Motor neuron (in vitro differentiated cells): ENCODE measurements around the gene CDCA5. TPM values are rescaled to one million over a fixed set of nuclear protein-coding genes. Genes with fewer than 3 reads are reported as not detected.

Experiments
- ATAC-seq, 8 experiments: fragments of 200-7000 bp; cut with Tn5 transposase; replicated peaks in 6 of 8; 2 replicates each; pipeline ENCODE4 v1.8.0; 2021; ENCODE audit warnings: mild to moderate bottlenecking in 8 of 8, moderate library complexity in 8 of 8
- H3K27ac ChIP-seq, 2 donors: fragments of 250-450 bp; sonication (Bioruptor Pico); 2 replicates each; pipeline ENCODE4 v1.9.0; 2021; ENCODE audit warnings: antibody characterized with exemption in 2 of 2, mild to moderate bottlenecking in 2 of 2, moderate library complexity in 1 of 2
- H3K4me1 ChIP-seq, 2 donors: fragments of 250-450 bp; sonication (Bioruptor Pico); replicated peaks in 1 of 2; 2 replicates each; pipeline ENCODE4 v1.6.1; 2021; ENCODE audit warnings: antibody characterized with exemption in 2 of 2, mild to moderate bottlenecking in 2 of 2, moderate library complexity in 1 of 2
- H3K4me3 ChIP-seq, 5 donors: fragments of 250-450 bp; sonication (Bioruptor Pico); 2 replicates each; pipeline ENCODE4 v1.9.0; 2021; ENCODE audit warnings: antibody characterized with exemption in 5 of 5, mild to moderate bottlenecking in 5 of 5, moderate library complexity in 4 of 5
- WGBS, 10 experiments: fragments of 450-650 bp; shearing (Covaris generic); methylation state at CpG; one replicate each; pipeline ENCODE4 v1.0.0; 2022; 5-methylcytosine and 5-hydroxymethylcytosine counted together
- in situ Hi-C, 9 experiments: fragments of 400-800 bp; cut with MboI; loops; one replicate each; pipeline ENCODE4 v1.15.0; 2021; ENCODE audit warnings: low sequenced_read_pairs in 9 of 9, low pct_unique_long_range_greater_than_20kb in 2 of 9; ENCODE audit not compliant: unreplicated experiment in 9 of 9
- total RNA-seq, 8 experiments: library from RNA; unstranded; fragments of 300-600 nt; gene quantifications; 2 replicates each; pipeline versions ENCODE4 v1.2.3 to v1.2.4, GENCODE V29; 2022

The CDCA5 gene
- total RNA-seq, 8 experiments from 2014 or later = 0.97 to 25.2 (median 2.0) TPM

DNA sequence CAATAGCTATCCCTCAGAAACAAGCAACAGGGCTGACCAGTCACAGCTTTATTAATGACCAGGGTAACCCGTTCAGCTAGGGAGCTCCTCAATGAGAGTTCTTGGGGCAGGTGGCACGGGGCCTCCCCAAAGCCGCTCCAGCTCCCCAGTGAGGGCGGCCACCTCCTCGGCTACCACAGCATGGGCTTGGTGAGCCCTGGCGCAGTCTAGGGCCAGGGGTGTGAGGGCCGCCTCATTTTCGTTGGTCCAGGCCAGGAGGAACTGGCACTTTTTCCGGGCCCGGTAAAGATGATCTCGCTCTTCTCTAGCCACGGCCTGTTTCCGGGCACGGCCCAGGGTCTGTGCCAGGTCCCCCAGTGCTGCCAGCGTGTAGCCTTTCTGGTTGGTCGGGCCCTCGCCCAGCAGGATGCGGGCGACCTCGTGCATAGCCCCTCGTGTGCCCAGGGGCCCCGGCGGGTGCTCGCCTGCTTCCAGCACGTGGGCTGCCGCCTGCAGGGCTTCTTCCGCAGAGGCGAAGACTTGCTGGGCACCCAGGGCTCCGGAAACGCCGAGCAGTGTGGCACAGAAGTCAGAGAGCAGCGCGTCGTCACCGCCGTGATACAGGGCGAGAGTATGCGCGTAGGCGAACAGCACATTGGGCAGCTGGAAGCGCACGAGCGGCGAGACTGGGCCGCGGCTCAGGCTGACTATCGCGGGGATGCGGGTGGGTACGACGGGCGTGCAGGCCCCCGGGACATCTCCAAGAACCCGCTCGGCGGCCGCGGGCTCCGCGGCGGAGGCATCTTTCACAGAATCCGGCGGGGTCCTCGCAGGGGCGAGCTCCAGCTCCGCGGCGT lies 32.7 kb upstream of the CDCA5 start:
- WGBS, 10 experiments = 2 to 73% (median 41%) methylated on average over 3 to 25 of the region's 68 CpGs; no CpG with 5 or more reads in 5 of the 10 experiments
- peak in 3 of 8 experiments; percentile 5 to 9 (median 7) for ATAC-seq
- peaks cover 19% of the 10 kb centered on the region in 2 donors for H3K4me1 ChIP-seq
- in situ Hi-C loops = no loop called here
- peak overlapping the region; percentile 51 to 81 (median 60) for H3K4me3 ChIP-seq
- H3K27ac ChIP-seq = peak overlapping the region; percentile 62 to 86

DNA sequence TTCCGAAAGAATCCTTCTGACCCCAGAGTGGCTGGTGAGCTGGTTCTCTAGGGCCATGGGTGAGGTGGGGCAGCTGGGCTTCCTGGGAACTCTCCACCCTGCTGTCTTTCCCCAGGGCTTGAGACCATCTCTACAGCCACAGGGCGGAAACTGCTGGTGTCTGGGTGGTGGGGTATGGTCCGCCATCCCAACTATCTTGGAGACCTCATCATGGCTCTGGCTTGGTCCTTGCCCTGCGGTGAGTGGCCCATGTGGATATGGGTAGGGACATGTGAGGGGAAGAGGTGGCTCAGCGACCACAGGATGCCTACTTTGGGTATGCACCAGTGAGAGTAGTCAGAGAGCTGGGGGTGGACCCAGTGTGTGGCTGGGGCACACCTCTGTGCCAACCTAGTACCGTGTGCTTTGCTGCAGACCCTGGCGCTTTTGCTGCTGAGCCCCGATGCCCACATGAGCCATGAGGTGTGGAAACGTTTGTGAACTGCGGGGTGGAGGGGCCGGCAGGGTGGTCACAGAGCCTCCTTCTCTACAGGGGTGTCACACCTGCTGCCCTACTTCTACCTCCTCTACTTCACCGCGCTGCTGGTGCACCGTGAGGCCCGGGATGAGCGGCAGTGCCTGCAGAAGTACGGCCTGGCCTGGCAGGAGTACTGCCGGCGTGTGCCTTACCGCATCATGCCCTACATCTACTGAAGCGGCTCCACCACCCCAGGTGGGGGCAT lies 31.7 kb upstream of the CDCA5 start:
- H3K4me3 ChIP-seq = no peak overlapping the region
- WGBS, 10 experiments = 88 to 100% (median 98%) methylated on average over 1 to 5 of the region's 21 CpGs; no CpG with 5 or more reads in 6 of the 10 experiments
- no peak overlapping the region for H3K27ac ChIP-seq
- no peak for ATAC-seq
- peaks cover 21 to 23% of the 10 kb centered on the region in 2 donors for H3K4me1 ChIP-seq
- in situ Hi-C loops = no loop called here

DNA sequence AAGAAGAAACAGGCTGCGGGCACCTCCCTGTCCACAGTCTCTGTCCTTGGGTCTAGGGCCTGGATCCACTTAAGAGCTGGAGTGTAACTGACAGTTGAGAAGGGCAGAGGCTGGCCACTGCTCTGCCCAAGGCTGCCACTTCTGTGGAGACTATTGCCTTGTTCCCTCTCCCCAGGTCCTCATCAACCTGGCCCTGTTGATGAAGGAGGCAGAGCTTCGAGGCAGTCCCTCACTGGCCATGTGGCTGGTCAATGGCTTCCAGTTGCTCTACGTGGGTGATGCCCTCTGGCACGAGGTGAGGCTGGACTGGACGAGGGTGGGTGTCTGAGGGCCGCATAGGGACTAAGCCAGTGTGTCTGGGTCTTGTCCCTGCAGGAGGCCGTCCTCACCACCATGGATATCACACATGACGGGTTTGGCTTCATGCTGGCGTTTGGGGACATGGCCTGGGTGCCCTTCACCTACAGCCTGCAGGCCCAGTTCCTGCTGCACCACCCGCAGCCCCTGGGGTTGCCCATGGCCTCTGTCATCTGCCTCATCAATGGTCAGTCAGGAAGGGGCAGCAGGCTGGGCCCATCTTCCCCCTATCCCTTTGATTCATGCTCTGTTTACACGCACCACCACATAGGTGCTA lies 30.8 kb upstream of the CDCA5 start:
- no peak for ATAC-seq
- Histone ChIP-seq H3K4me3 (no peak overlapping the region), H3K27ac (no peak overlapping the region), H3K4me1 (peaks cover 22 to 24% of the 10 kb centered on the region in 2 donors)
- in situ Hi-C loops = no loop called here
- WGBS, 10 experiments = 82 to 91% methylated on average over 3 to 5 of the region's 11 CpGs; no CpG with 5 or more reads in 8 of the 10 experiments

DNA sequence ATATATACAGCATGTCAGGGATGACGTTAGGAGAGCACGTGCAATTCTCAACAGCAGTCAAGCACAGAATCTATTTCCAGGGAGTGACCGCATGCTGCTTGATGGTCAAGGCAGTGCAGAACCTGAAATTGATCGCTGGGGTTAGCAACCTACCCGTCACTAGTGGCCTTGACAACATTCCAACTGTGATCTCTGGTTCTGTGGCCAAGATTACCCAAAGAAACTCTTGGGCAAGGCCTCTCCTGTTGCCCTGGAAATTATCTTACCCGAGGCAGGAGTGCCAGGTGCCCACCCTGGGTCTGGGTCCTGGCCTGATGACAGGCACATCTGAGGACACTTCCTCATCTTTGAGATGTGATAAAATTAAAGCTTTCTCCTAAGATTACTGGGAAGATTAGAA lies 30.0 kb upstream of the CDCA5 start:
- whole genome bisulfite sequencing, 10 experiments = 88 to 100% (median 96%) methylated on average over 1 to 5 of the region's 6 CpGs; no CpG with 5 or more reads in 7 of the 10 experiments
- Histone ChIP-seq H3K4me3 (peak overlapping the region in 2 of 5 donors; percentile 53 to 62), H3K27ac (no peak overlapping the region), H3K4me1 (peaks cover 22 to 24% of the 10 kb centered on the region in 2 donors)
- in situ Hi-C loops = no loop called here
- no peak for ATAC-seq

DNA sequence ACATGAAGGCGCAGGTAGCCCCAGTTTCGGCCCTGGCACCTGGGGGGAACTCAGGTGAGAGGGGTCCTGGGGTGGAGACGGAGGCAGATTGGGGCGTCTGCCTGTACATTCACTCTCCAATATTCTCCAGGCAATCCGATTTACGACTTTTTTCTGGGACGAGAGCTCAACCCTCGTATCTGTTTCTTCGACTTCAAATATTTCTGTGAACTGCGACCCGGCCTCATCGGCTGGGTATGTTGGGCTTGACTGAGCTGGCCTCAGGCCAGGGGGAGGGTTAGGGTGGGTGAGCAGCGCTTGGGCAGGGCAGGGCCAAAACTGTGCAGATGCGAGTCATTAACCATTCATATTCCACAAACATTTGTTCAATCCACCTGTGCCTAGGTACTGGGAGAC lies 29.5 kb upstream of the CDCA5 start:
- Histone ChIP-seq H3K4me1 (peaks cover 22 to 24% of the 10 kb centered on the region in 2 donors), H3K4me3 (peak overlapping the region; percentile 53 to 86 (median 61)), H3K27ac (peak overlapping the region; percentile 87 to 94)
- ATAC-seq = no peak
- 0 to 82% (median 76%) methylated on average over 1 to 2 of the region's 14 CpGs; no CpG with 5 or more reads in 5 of the 10 experiments for WGBS, 10 experiments
- in situ Hi-C loops = no loop called here

DNA sequence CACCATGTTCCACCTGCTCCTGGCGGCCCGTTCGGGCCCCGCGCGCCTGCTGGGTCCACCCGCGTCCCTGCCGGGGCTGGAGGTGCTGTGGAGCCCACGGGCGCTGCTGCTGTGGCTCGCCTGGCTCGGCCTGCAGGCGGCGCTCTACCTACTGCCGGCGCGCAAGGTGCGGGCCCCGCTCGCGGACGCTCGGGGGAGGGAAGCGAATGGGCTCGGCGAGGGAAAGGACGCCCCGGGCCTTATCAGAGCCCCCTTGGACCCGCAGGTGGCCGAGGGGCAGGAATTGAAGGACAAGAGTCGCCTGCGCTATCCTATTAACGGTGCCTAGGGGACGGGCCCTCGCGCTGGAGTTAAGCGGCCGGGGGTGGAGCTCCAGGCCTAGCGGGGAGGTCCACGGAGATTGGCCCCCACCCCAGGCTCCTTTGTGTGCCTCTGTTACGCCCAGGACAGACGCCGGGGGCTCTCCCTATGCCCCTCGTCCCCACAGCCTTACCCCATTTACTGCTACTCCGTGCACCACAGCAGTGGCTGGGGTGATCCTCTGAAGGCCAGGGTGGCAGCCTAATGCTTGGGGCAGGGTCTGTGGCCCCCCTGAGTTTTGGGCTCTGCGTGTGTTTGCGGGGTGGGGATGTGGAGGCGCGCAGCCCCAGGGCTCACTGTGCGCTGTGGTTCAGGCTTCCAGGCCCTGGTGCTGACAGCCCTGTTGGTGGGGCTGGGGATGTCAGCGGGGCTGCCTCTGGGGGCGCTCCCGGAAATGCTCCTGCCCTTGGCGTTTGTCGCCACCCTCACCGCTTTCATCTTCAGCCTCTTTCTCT lies 28.9 kb upstream of the CDCA5 start:
- H3K4me1 ChIP-seq = peaks cover 19 to 24% of the 10 kb centered on the region in 2 donors
- in situ Hi-C loops = no loop called here
- WGBS, 10 experiments = 0% methylated on average over 5 to 7 of the region's 57 CpGs; no CpG with 5 or more reads in 8 of the 10 experiments
- H3K27ac ChIP-seq = peak overlapping the region; percentile 87 to 94
- ATAC-seq = peak; percentile 25 to 60 (median 51)
- H3K4me3 ChIP-seq = peak overlapping the region; percentile 53 to 86 (median 61)

DNA sequence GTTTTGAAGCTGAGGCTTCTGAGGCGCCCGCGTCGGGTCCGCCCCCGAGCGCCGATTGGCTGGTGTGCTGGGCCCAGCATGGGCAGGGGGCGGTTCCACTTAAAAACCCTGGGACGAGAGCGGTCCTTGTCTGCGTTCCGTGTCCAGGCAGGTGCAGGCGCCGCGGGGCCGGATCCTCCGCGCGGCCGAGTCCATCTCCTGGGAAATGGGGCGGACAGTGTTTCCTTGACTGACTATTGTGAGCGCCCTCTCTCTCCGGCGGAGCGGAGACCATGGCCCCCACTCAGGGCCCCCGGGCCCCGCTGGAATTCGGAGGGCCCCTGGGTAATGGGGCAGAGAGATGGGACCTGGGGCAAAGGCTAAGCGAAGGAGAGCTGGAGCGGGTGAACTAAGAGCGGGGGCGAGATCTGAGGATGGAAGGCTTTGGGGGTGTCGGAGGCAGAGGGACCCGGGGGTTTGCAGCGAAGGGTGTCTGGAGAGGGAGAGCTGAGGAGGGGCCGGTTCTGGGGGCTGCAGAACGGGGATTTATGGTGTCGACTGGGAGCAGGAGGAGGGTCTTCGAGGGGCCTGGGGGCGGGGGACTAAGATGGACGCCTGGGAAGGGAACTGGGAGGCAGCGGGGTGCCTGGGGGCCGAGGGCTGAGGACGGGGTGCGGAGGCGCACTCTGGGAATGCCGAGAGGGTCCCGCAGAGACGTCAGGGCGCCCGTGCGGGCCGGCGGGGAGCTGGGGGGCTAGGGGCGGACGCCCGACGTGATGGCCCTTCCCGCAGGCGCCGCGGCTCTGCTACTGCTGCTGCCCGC lies 28.1 kb upstream of the CDCA5 start, which contains the start of gene TM7SF2:
Gene TM7SF2, plus strand, starts transcription at position 129 of the 802 bp plus-strand sequence. Its CDS starts 144 bp downstream, at position 273.
- Histone ChIP-seq H3K4me3 (peak within 1 kb of the TSS; percentile 53 to 86 (median 61)), H3K27ac (peak within 1 kb of the TSS; percentile 87 to 94), H3K4me1 (peaks cover 19 to 24% of the 10 kb centered on the region in 2 donors)
- ATAC-seq = peak; percentile 69 to 82 (median 78)
- in situ Hi-C loops = no loop called here
- WGBS, 10 experiments = 0% methylated on average over 6 to 7 of the region's 64 CpGs; no CpG with 5 or more reads in 8 of the 10 experiments

DNA sequence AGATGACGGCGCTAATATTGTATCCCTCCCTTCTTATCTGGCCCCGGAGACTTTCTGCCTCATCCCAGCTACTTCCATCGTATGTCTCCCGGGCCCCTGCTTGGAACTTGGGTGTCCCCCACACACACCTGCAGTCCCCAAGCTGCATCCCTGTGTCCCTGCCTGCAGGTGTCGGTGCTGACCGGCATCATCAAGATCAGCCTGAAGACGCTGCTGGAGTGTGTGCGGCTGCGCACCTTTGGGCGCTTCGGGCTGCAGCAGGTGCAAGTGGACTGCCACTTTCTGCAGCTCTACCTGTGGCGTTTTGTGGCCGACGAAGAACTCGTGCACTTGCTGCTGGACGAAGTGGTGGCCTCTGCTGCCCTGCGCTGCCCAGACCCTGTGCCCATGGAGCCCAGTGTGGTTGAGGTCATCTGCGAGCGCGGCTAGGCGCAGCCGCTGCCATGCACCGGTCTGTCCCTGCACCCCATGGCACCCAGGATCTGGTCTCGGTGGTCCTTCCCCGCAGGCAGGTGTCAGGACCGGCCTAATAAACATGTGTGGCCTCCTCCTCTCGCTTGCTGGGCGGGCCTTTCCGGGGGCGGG lies 27.4 kb upstream of the CDCA5 start:
- peaks cover 15 to 20% of the 10 kb centered on the region in 2 donors for H3K4me1 ChIP-seq
- 36 to 100% (median 41%) methylated on average over 1 to 14 of the region's 31 CpGs; no CpG with 5 or more reads in 5 of the 10 experiments for WGBS, 10 experiments
- H3K4me3 ChIP-seq = peak overlapping the region; percentile 10 to 86 (median 61)
- no peak for ATAC-seq
- in situ Hi-C loops = no loop called here
- no peak overlapping the region for H3K27ac ChIP-seq

DNA sequence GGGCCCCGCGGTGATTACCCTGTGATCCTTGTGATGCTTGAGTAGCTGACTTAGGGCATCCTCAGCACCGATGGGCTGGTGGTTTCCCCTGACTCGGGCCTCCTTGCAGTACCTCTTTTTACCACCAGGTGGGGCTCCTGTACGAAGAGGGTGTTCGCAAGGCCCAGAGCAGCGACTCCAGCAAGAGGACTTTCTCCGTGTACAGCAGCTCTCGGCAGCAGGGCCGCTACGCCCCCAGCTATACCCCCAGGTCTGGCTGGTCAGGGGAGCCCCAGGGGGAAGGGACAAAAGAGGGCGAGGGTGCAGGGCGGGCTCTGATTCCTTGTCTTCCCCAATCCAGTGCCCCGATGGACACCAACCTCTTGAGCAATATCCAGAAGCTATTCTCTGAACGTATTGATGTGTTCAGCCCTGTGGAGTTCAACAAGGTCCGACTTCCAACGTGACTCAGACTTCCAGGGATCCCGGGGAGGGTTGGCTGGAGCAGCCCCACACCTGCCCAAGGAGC lies 26.6 kb upstream of the CDCA5 start:
- 0 to 80% (median 5%) methylated on average over 1 to 7 of the region's 18 CpGs; no CpG with 5 or more reads in 5 of the 10 experiments for WGBS, 10 experiments
- peaks cover 14 to 17% of the 10 kb centered on the region in 2 donors for H3K4me1 ChIP-seq
- ATAC-seq = peak; percentile 4 to 18 (median 9)
- peak overlapping the region in 1 of 2 donors; percentile 2 for H3K27ac ChIP-seq
- in situ Hi-C loops = no loop called here
- H3K4me3 ChIP-seq = peak overlapping the region in 1 of 5 donors; percentile 10

DNA sequence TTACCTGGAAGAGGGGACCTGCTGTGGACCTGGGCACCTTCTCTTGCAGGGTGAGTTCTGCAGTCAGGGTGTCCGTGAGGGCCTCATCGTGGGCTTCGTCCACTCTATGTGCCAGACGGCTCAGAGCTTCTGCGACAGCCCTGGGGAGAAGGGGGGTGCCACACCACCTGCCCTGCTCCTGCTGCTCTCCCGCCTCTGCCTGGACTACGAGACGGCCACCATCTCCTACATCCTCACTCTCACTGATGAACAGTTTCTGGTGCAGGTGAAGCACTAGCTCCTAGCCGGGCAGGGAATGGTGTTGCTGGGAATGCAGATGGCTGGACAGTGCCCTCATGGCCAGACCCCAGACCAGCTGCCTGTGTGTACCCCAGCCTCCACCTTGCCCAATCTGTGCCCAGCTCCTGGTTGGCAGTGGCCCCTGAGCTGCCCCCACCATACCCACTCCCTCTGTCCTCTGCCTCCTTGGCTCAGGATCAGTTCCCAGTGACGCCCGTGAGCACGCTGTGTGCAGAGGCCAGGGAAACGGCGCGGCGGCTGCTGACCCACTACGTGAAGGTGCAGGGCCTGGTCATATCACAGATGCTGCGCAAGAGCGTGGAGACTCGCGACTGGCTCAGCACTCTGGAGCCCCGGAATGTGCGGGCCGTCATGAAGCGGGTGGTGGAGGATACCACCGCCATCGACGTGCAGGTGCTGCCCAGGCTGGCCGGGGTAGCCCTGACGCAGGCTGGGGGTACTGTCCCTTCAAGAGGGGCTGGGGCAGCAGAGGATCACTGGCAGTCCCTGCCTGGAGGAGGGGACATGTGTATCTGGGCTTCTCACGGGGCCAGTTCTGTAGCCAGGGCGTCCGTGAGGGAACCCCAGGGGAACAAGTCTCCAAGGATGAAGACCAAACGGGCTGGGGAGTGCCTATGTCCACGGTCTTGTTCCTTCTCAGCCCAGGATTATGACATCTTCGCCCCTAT lies 25.7 kb upstream of the CDCA5 start:
- 40 to 100% (median 89%) methylated on average over 1 to 16 of the region's 36 CpGs; no CpG with 5 or more reads in 4 of the 10 experiments for WGBS, 10 experiments
- no peak for ATAC-seq
- Histone ChIP-seq H3K27ac (no peak overlapping the region), H3K4me3 (no peak overlapping the region), H3K4me1 (peaks cover 14 to 17% of the 10 kb centered on the region in 2 donors)
- in situ Hi-C loops = no loop called here
